Measurements from ENCODE around the gene GAS2L1. TPM values are rescaled to one million over a fixed set of nuclear protein-coding genes. Genes with fewer than 3 reads are reported as not detected.

The GAS2L1 gene
- total RNA-seq, 1 experiment from 2014 or later: 22.7 TPM

DNA sequence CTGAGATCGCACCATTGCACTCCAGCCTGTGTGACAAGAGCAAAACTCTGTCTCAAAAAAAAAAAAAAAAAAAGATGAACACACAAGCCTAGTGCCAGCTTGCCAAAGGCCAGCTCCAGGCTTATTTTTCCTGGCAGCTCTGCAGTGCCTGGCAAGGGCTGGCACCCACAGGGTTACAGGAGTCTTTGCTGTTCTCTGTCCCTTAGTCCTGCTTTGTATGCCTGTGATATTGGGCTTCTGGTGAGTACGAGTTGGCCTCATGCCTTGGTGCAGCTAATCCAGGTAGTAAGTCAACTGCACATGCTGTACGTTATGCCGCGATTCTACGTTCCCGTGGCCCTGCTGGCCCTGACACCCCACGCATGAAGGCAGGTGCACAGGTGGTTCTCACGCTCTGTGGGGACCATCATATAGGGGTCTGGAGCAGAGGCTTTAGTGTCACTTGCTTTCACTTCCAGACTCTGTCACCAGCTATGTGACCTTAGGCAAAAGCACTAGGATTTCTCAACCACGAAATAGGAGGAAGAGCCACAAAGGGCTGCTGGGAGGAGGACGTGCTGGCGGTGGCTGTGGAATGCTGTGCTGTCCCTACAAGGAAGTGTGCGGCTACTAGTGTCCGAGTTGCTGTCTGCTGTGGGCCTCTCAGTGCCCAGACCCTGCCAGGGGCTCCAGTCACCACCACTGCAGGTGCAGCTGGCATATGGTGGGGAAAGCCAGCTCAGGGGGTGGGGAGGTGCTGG is 30.5 kb downstream of the GAS2L1 start:
- no peak for DNase-seq (ENCODE audit: low spot score)
- Histone ChIP-seq H3K9me3 (ENCODE audit: low read depth, low read length, poor library complexity, severe bottlenecking) (no peaks in the 10 kb centered on the region), H3K4me1 (ENCODE audit: insufficient read depth, low read length, poor library complexity, severe bottlenecking) (peaks cover 6% of the 10 kb centered on the region), H3K27me3 (replicated peaks; ENCODE audit: insufficient read depth, low read depth, low read length, poor library complexity) (no peaks in the 10 kb centered on the region), H3K27ac (ENCODE audit: low read depth, low read length, poor library complexity, severe bottlenecking) (no peak overlapping the region), H3K36me3 (ENCODE audit: insufficient read depth, low read length, poor library complexity, severe bottlenecking) (peaks cover 18% of the 10 kb centered on the region), H3K4me3 (ENCODE audit: low read depth, low read length, poor library complexity, severe bottlenecking) (no peak overlapping the region)
- no TSS peak for BruUV-seq (replicated peaks)
- POLR2A ChIA-PET (ENCODE audit: low non-redundant PET): no interaction called here
- intact Hi-C loops (cut with micrococcal nuclease; ENCODE audit: unreplicated experiment): no loop called here
- CTCF ChIA-PET: no interaction called here
- TF ChIP-seq EZH2 (IDR thresholded peaks at IDR 0.05; ENCODE audit: borderline replicate concordance, low read depth, low read length, poor library complexity, severe bottlenecking): no peak
- TF ChIP-seq, protein P1, sequence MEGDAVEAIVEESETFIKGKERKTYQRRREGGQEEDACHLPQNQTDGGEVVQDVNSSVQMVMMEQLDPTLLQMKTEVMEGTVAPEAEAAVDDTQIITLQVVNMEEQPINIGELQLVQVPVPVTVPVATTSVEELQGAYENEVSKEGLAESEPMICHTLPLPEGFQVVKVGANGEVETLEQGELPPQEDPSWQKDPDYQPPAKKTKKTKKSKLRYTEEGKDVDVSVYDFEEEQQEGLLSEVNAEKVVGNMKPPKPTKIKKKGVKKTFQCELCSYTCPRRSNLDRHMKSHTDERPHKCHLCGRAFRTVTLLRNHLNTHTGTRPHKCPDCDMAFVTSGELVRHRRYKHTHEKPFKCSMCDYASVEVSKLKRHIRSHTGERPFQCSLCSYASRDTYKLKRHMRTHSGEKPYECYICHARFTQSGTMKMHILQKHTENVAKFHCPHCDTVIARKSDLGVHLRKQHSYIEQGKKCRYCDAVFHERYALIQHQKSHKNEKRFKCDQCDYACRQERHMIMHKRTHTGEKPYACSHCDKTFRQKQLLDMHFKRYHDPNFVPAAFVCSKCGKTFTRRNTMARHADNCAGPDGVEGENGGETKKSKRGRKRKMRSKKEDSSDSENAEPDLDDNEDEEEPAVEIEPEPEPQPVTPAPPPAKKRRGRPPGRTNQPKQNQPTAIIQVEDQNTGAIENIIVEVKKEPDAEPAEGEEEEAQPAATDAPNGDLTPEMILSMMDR (conservative IDR thresholded peaks at IDR 0.05; ENCODE audit: low read depth, low read length): no peak

- TF ChIP-seq, protein P1 (conservative IDR thresholded peaks at IDR 0.05; ENCODE audit: low read depth, low read length): no peak
- TF ChIP-seq EZH2 (IDR thresholded peaks at IDR 0.05; ENCODE audit: borderline replicate concordance, low read depth, low read length, poor library complexity, severe bottlenecking): no peak
- H3K27me3 ChIP-seq (replicated peaks; ENCODE audit: insufficient read depth, low read depth, low read length, poor library complexity): no peaks in the 10 kb centered on the region
- CTCF ChIA-PET: no interaction called here
- H3K9me3 ChIP-seq (ENCODE audit: low read depth, low read length, poor library complexity, severe bottlenecking): no peaks in the 10 kb centered on the region
- H3K36me3 ChIP-seq (ENCODE audit: insufficient read depth, low read length, poor library complexity, severe bottlenecking): peaks cover 18% of the 10 kb centered on the region
- POLR2A ChIA-PET (ENCODE audit: low non-redundant PET): no interaction called here
- intact Hi-C loops (cut with micrococcal nuclease; ENCODE audit: unreplicated experiment): no loop called here
- no peak overlapping the region for H3K4me3 ChIP-seq (ENCODE audit: low read depth, low read length, poor library complexity, severe bottlenecking)
- H3K4me1 ChIP-seq (ENCODE audit: insufficient read depth, low read length, poor library complexity, severe bottlenecking): peaks cover 5% of the 10 kb centered on the region
- no peak overlapping the region for H3K27ac ChIP-seq (ENCODE audit: low read depth, low read length, poor library complexity, severe bottlenecking)
- no TSS peak for BruUV-seq (replicated peaks)
- no peak for DNase-seq (ENCODE audit: low spot score)
Measured at GRCh38 chr22:29337631-29338284, 31.3 kb downstream of the GAS2L1 start.

GRCh38 chr22:29338398-29338797 is 31.9 kb downstream of the GAS2L1 start:
- no peaks in the 10 kb centered on the region for H3K9me3 ChIP-seq (ENCODE audit: low read depth, low read length, poor library complexity, severe bottlenecking)
- no TSS peak for BruUV-seq (replicated peaks)
- ChIA-PET POLR2A (ENCODE audit: low non-redundant PET) (no interaction called here), CTCF (no interaction called here)
- DNase-seq (ENCODE audit: low spot score): no peak
- no peak overlapping the region for H3K27ac ChIP-seq (ENCODE audit: low read depth, low read length, poor library complexity, severe bottlenecking)
- TF ChIP-seq, protein P1 (conservative IDR thresholded peaks at IDR 0.05; ENCODE audit: low read depth, low read length): no peak
- no peak for TF ChIP-seq EZH2 (IDR thresholded peaks at IDR 0.05; ENCODE audit: borderline replicate concordance, low read depth, low read length, poor library complexity, severe bottlenecking)
- intact Hi-C loops (cut with micrococcal nuclease; ENCODE audit: unreplicated experiment): no loop called here
- H3K27me3 ChIP-seq (replicated peaks; ENCODE audit: insufficient read depth, low read depth, low read length, poor library complexity): no peaks in the 10 kb centered on the region
- H3K36me3 ChIP-seq (ENCODE audit: insufficient read depth, low read length, poor library complexity, severe bottlenecking): peaks cover 18% of the 10 kb centered on the region
- no peaks in the 10 kb centered on the region for H3K4me1 ChIP-seq (ENCODE audit: insufficient read depth, low read length, poor library complexity, severe bottlenecking)
- H3K4me3 ChIP-seq (ENCODE audit: low read depth, low read length, poor library complexity, severe bottlenecking): no peak overlapping the region

All from A673 (cell line).